ENCODE results near the gene CDC14B.

CDC14B gene

GRCh38 chr9:96499257-96499656 lies 120.4 kb downstream of the CDC14B start:
- TF ChIP-seq CTCF (IDR thresholded peaks at IDR 0.05; ENCODE audit: low read depth, low read length) = no peak

GRCh38 chr9:96498796-96499195 lies 120.8 kb downstream of the CDC14B start:
- no peak for DNase-seq (ENCODE audit: low read depth in 2 of 2)
- no peak overlapping the region for H3K4me3 ChIP-seq (replicated peaks in 1 of 2; ENCODE audit: low read depth in 2 of 2, low read length in 2 of 2)
- TF ChIP-seq CTCF (IDR thresholded peaks at IDR 0.05; ENCODE audit: low read depth, low read length) = no peak

More at GRCh38 chr9:96499257-96499656, 120.4 kb downstream of the CDC14B start:
- no peak for DNase-seq (ENCODE audit: low read depth in 2 of 2)
- H3K4me3 ChIP-seq (replicated peaks in 1 of 2; ENCODE audit: low read depth in 2 of 2, low read length in 2 of 2) = no peak overlapping the region

GRCh38 chr9:96497117-96497399 lies 122.6 kb downstream of the CDC14B start:
- TF ChIP-seq CTCF (IDR thresholded peaks at IDR 0.05; ENCODE audit: low read depth, low read length) = no peak
- DNase-seq (ENCODE audit: low read depth in 2 of 2) = no peak
- no peak overlapping the region for H3K4me3 ChIP-seq (replicated peaks in 1 of 2; ENCODE audit: low read depth in 2 of 2, low read length in 2 of 2)

GRCh38 chr9:96496368-96497116 lies 123.1 kb downstream of the CDC14B start:
- H3K4me3 ChIP-seq (replicated peaks in 1 of 2; ENCODE audit: low read depth in 2 of 2, low read length in 2 of 2) = no peak overlapping the region
- no peak for DNase-seq (ENCODE audit: low read depth in 2 of 2)
- no peak for TF ChIP-seq CTCF (IDR thresholded peaks at IDR 0.05; ENCODE audit: low read depth, low read length)

- TF ChIP-seq CTCF (IDR thresholded peaks at IDR 0.05; ENCODE audit: low read depth, low read length) = no peak
- DNase-seq (ENCODE audit: low read depth in 2 of 2) = peak; percentile 44 to 79
- no peak overlapping the region for H3K4me3 ChIP-seq (replicated peaks in 1 of 2; ENCODE audit: low read depth in 2 of 2, low read length in 2 of 2)
Measured at GRCh38 chr9:96495341-96495740, 124.3 kb downstream of the CDC14B start.

GRCh38 chr9:96494215-96494800 lies 125.3 kb downstream of the CDC14B start:
- no peak for DNase-seq (ENCODE audit: low read depth in 2 of 2)
- TF ChIP-seq CTCF (IDR thresholded peaks at IDR 0.05; ENCODE audit: low read depth, low read length) = no peak
- no peak overlapping the region for H3K4me3 ChIP-seq (replicated peaks in 1 of 2; ENCODE audit: low read depth in 2 of 2, low read length in 2 of 2)

Measured in cardiac fibroblast (primary cell).